MM.1S (cell line): ENCODE data around the gene COX4I1.

Experiments
- CTCF ChIP-seq: fragments of 300-600 bp; sonication (generic); IDR thresholded peaks from 2 replicates; pipeline ENCODE4 v1.5.1; 2016; ENCODE audit warnings: antibody characterized with exemption, low read length, mixed read lengths
- EZH2 ChIP-seq: fragments of 300-600 bp; sonication (generic); optimal IDR thresholded peaks from 2 replicates; pipeline ENCODE3; 2017; ENCODE audit warnings: low read depth, mild to moderate bottlenecking, antibody characterized with exemption, low read length, mixed read lengths
- EZH2phosphoT487 ChIP-seq: fragments of 300-600 bp; sonication (generic); IDR thresholded peaks from 2 replicates; pipeline ENCODE4 v1.6.1; 2018; ENCODE audit warnings: antibody characterized with exemption, low read length

GRCh38 chr16:85767531-85767930 lies 32.0 kb upstream of the COX4I1 start:
- no peak for TF ChIP-seq CTCF
- no peak for TF ChIP-seq EZH2phosphoT487
- TF ChIP-seq EZH2 = no peak
